Measurements from ENCODE around the gene TIAM2. TPM values are rescaled to one million over a fixed set of nuclear protein-coding genes. Genes with fewer than 3 reads are reported as not detected.
A peak's percentile ranks its signal among the peaks of the same experiment; 100 is the strongest.
"Not testable (repeated sequence)": the region's sequence is repeated elsewhere in the genome, so short reads cannot be mapped to it uniquely, and the experiment has no call there.

TIAM2 gene
- total and polyA plus RNA-seq, 12 donors = 4.0 to 24.7 (median 8.8) TPM

GRCh38 chr6:155223646-155224451, 228.7 kb downstream of the TIAM2 start:
- no peaks in the 10 kb centered on the region for H3K9me3 ChIP-seq (replicated peaks in 1 of 3)
- no peaks in the 10 kb centered on the region for H3K36me3 ChIP-seq (replicated peaks in 1 of 2)
- no peaks in the 10 kb centered on the region for H3K4me1 ChIP-seq (replicated peaks in 1 of 2)
- H3K4me3 ChIP-seq = no peak overlapping the region
- 74 to 79% (median 78%) methylated on average over 12 of the region's 12 CpGs for WGBS, 4 donors
- DNase-seq = peak in 3 of 7 donors; percentile 6 to 25 (median 14)
- intact Hi-C loops (cut with DNase I) = no loop called here
- no peak overlapping the region for H3K27ac ChIP-seq
- TF ChIP-seq POLR2A (IDR thresholded peaks at IDR 0.05) (no peak), CTCF (IDR thresholded peaks at IDR 0.05) (no peak)
- no peaks in the 10 kb centered on the region for H3K27me3 ChIP-seq

DNA sequence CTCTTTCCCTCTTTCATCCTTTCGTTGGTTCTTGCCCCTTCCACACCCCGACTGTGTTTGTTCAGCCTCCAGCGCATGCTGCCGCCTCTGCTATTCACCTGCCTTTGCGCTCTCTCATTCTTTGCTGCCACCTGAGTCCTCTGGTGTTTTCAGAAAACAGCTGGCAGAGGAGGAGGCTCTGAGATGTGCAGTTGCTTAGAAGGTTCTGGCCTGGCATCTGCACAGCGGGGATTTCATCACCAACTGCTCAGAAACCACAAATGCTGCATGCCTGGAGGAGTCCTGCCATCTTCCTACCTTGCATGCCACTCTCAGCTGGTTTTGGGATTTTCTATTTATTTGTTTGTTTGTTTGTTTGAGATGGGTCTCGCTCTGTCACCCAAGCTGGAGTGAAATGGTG, 229.5 kb downstream of the TIAM2 start:
- Histone ChIP-seq H3K27me3 (no peaks in the 10 kb centered on the region), H3K4me3 (no peak overlapping the region), H3K27ac (no peak overlapping the region), H3K9me3 (replicated peaks in 1 of 3) (no peaks in the 10 kb centered on the region), H3K4me1 (replicated peaks in 1 of 2) (no peaks in the 10 kb centered on the region), H3K36me3 (replicated peaks in 1 of 2) (no peaks in the 10 kb centered on the region)
- no peak for TF ChIP-seq CTCF (IDR thresholded peaks at IDR 0.05)
- no peak for TF ChIP-seq POLR2A (IDR thresholded peaks at IDR 0.05)
- intact Hi-C loops (cut with DNase I) = no loop called here
- DNase-seq = no peak
- WGBS, 4 donors = 92 to 95% (median 94%) methylated on average over 7 of the region's 7 CpGs

DNA sequence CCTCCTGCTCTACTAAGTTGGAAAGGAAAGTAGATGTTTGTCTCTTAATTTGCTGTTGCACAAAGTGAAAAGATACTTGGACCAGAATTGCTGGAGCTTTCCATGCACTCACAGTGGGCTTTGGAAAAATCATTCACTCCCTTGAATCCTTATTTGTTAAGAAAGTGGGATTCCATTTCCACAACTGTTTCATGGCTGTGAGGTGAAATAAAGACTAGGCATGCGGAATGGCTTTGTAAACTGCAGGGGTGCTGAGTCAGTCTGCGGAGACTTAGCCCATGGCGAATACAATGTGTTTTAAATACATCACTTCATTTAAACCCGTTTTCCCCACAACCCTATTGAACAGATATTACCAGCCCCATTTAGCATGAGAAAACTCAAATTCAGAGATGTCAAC, 231.9 kb downstream of the TIAM2 start:
- H3K4me3 ChIP-seq = no peak overlapping the region
- no peak overlapping the region for H3K27ac ChIP-seq
- H3K27me3 ChIP-seq = no peaks in the 10 kb centered on the region
- TF ChIP-seq POLR2A (IDR thresholded peaks at IDR 0.05) = no peak
- TF ChIP-seq CTCF (IDR thresholded peaks at IDR 0.05) = no peak
- intact Hi-C loops (cut with DNase I) = no loop called here
- no peaks in the 10 kb centered on the region for H3K36me3 ChIP-seq (replicated peaks in 1 of 2)
- H3K4me1 ChIP-seq (replicated peaks in 1 of 2) = no peaks in the 10 kb centered on the region
- no peak for DNase-seq
- no peaks in the 10 kb centered on the region for H3K9me3 ChIP-seq (replicated peaks in 1 of 3)
- 92 to 100% (median 95%) methylated on average over 4 of the region's 4 CpGs for WGBS, 4 donors

DNA sequence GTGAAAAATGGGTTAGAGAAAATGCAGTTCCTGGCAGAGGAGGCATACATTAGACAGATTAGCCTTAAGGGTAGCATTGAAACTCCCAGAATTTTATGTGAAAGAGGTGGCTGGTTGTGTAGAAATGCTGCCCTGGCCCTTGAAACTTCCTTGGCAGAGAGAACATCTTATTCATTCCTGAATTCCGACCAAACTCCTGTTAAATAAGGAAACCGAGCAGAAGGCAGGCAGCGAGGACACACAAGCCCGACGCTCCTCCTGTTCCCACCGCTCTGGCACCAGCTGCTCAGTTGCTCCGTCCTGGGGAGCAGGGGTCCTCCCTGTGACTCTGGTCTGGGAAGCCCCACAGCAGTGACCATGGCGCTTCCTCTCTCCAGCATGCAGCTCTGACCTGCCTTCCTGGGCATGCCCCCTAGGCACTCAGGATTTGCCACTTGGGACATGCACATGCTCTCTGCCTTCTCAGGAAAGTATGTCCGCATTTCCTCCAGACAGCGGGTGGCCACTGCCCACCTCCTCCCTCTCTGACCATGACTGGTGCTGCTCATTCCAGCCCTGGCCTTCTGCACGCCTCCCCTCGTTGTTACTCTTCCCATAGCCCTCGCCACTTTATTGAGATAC, 233.5 kb downstream of the TIAM2 start:
- intact Hi-C loops (cut with DNase I) = no loop called here
- Histone ChIP-seq H3K36me3 (replicated peaks in 1 of 2) (no peaks in the 10 kb centered on the region), H3K9me3 (replicated peaks in 1 of 3) (no peaks in the 10 kb centered on the region), H3K27me3 (no peaks in the 10 kb centered on the region), H3K4me1 (replicated peaks in 1 of 2) (no peaks in the 10 kb centered on the region), H3K4me3 (no peak overlapping the region), H3K27ac (no peak overlapping the region)
- DNase-seq = no peak
- WGBS, 4 donors = 82 to 90% (median 85%) methylated on average over 13 of the region's 13 CpGs
- TF ChIP-seq POLR2A (IDR thresholded peaks at IDR 0.05) (no peak), CTCF (IDR thresholded peaks at IDR 0.05) (no peak)

GRCh38 chr6:155230975-155231374, 235.9 kb downstream of the TIAM2 start:
- H3K27me3 ChIP-seq; intact Hi-C loops (cut with DNase I); H3K4me1 ChIP-seq (replicated peaks in 1 of 2); H3K4me3 ChIP-seq; H3K27ac ChIP-seq; H3K36me3 ChIP-seq (replicated peaks in 1 of 2); DNase-seq; H3K9me3 ChIP-seq (replicated peaks in 1 of 3): not testable (repeated sequence)
- 92 to 95% (median 92%) methylated on average over 4 of the region's 4 CpGs for WGBS, 4 donors

All from adrenal gland (tissue), 12 donors.